Activated T-helper 1 cell treated with anti-CD3 and anti-CD28 coated beads, Interleukin-2, amount 50 U/mL, for 16 hours (primary cell): ENCODE data around the gene DDX49.
"Not testable (repeated sequence)": the region's sequence is repeated elsewhere in the genome, so short reads cannot be mapped to it uniquely, and the experiment has no call there.

Source experiments
- DNase-seq, 2 donors: peaks; one replicate each; pipeline ENCODE4 v3.0.0-alpha.2; 2020; ENCODE audit warnings: low read depth in 1 of 2, low spot score in 1 of 2

Gene DDX49

DNA sequence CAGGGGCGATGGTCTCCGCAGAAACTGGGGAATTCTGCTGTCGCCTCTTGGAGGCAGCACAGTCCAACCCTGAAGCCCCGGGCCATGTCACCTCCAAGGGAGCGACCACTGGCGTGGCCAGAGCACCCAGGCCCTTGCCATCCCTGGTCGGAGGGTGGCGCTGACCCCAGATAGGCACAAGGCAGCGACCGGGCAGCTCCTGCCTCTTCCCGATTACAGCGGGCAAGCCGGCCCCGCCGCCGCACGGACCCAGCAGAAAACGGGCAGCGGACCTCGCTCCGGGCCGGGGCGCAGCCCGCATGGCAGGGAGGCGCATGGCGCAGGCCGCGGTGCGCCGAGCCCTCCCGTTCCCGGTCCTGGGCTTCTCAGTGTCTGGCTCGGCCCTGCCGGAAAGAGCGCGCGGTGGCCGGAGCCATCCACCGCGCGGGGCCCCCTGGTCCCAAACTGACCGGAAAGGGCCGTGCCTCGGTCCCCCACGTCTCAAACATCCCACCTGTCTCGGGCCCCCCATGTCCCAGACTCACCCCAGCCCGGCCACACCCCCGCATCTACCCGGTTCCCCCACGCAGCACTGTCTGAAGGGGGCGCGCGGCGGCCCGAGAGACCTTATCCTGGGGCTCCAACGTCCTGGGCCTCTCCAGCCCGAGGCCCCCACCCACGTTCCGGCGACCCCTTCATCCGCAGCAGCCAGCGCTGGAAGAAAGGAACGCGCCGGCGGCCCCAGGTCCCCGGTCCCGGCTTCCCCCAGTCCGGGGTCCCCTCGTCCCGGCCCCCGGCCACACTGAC is 24.3 kb upstream of the DDX49 start:
- DNase-seq, result no peak

DNA sequence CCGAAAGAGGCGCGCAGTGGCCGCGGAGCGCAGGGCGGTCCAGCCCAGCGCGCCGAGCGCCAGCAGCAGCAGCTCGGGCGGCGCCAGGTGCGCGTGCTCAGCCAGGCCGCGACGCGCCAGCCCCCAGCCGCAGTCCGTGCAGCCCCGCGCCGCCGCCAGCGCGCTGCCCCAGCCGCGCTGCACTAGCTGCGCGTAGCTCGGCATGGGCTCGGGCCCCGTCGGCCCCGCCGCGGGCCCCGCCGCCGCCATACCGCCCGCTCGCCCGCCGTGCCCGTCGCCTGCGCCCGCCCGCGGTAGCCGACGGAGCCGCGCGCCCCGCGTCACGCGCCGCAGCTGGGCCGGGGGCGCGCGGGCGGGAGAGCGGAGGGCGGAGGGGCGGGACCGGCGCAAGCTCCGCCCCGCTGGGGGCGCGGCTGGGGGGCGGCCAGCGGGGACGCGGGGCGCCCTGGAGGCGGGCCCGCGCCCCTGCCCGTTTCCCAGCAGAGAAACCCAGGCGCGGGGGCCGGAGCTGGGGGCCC is 23.6 kb upstream of the DDX49 start, which contains the start of gene CERS1:
CERS1 (minus strand) TSS at position 335 of the 518 bp plus-strand sequence; CDS start at position 249, 86 bp downstream.
- DNase-seq, result no peak

DNA sequence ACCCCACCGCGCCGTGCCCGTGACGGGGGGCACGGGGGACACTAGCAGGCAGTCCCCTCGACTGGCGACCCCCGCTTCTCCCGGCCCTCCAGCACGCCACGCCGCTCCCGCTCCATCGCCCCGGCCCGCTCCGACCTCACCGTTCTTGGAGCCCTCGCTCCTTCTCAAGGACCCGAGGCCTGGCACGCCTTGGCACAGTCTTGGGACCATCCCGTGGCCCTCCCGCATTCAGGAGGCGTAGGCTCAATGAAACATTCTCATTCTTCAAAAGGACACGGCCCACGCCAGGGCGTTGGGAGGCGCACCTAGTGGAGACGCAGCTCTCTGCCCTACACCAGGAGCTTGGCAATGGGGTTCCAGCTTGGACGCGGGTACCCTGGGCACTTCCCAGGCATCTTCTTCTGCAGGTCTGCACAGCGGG is 23.1 kb upstream of the DDX49 start:
- DNase-seq, result no peak

DNA sequence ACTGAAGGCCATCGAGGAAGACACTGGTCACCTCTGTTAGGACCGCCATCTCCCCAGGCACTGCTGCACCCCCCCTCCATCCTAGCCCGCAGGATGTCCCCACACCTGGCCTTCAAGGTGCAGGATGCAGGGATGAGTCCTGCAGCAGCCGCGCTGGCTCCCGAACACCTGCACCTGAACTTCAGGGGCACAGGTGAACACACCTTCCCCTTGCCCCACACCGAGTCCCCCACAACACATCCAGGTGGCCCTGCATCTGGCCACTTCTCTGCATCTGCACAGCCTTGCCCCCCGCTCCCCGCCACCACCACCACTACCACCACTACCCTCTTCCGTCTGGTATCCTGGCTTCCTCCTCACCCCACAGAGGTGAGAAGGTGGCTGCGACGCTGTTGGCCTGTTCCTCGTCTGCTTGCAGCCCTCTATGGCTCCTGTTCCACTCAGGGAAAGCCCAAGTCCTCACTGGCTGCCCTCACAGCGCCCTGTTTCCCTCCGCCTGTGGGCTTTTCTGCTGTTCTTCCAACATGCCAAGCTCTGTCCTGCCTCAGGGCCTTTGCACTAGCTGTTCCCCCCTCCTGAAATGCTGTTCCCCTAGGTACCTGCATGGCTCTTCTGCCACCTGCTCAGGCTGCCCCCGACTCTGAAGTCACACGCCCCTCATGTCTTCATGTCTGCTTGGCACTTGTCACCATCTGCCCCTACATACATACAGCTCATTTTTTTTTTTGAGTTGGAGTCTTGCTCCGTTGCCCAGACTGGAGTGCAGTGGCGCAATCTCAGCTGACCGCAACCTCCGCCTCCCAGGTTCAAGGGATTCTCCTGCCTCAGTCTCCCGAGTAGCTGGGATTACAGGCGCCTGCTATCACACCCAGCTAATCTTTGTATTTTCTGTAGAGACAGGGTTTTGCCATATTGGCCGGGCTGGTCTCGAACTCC is 22.2 kb upstream of the DDX49 start:
- DNase-seq, result no peak

DNA sequence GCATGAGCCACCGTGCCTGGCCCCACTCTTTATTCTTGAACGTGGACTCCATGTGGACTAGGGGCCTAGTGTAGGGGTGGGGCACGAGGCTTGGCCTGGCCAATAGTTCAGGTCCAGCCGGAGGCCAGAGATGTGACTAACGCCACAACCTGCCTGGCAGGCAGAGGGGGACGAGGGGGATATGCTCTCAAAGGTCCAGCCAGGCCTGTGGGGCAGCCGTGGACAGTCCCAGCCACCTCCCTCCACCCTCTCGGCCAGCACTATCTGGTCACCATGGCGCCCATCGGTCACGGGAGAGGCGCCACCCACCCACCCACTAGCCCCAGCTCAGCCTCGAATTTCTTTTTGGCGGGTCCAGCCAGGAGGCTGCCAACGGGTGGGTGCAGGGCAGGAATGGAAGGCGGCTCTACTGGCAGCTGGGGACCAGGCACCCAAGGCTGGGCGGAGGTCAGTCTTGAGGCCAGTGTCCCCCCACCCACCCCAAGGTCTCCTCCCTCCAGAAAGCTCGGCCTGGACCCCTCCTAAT is 21.4 kb upstream of the DDX49 start:
- DNase-seq, result no peak

DNA sequence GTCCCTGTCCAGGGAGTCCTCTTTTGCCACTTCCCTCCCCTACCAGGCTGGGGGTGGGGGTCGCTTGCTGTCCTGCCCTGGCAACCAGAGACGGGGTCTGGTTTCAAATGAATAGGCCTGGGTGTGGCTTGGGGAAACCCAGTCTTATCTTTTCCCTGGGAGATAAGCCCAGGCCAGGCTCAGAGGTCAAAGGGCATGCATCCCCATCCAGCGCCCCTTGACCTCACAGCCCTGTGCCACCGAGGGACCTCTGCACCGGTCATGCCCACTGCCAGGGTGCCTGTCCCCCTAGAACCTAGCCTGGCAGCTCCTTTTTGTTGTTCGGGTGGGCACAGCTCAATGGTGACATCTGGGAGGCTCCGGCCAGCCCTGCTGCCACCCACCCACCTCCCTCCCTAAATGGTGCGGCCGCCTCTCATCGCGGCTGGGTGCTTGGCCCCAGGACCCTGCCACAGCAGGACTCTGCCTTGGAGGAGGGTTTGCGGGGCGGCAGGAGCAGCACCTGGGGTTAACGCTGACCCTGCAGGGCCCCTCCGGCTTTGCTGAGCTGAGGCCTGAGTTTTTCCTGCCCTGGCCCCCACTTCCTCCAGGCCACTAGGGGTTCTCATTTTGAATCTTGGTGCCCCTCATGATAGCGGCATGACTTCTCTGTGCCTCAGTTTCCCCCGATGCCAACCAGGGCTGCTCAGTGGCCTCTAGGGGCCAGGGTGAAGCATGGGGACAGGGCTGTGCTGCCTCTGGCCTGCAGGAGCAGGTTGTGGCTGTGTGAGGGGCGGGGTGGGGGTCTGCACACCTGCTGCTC is 20.7 kb upstream of the DDX49 start:
- DNase-seq, result no peak

DNA sequence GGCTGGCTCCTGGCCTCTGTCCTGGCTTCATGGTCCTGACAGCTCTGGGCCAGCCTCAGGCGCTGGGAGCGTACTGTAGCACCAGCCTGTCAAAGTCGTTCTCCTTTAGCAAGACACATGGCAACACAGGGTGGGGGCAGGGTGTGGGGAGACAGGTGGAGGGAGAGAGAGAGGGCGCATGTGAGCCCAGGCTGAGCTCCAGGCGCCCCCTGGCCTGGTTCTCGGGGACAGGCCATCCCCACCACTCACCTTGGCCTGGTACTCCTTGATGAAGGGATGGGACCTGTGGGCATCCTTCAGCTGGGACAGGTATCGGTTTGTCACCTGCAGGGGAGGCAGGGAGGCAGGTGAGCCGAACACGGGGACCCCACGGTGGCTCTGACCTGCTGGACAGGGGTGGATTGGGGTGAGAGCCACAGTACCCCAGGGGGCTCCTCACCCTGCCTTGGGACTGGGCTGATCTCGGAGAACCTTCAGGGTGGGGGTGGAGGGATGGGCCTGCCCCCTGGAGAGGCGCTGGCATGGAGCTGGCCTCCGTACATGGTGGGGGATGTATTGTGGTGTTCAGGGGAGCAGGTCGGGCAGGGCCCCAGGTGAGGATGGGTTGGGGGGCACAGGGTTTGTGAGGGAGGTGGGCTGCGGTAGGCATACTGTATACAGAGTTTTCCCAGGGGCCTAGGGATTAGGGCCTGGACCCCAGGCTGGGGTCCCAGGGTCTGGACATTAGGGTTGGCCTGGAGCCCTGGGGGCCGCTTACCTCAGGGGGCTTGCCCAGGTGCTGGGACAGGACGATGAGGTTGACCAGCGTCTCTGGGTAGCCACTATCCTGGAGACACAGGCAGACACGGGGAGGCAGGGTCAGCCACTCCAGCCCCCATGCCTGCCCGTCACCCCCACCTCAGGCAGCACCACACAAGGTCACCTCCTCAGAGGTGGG is 19.6 kb upstream of the DDX49 start:
- DNase-seq, result no peak

DNA sequence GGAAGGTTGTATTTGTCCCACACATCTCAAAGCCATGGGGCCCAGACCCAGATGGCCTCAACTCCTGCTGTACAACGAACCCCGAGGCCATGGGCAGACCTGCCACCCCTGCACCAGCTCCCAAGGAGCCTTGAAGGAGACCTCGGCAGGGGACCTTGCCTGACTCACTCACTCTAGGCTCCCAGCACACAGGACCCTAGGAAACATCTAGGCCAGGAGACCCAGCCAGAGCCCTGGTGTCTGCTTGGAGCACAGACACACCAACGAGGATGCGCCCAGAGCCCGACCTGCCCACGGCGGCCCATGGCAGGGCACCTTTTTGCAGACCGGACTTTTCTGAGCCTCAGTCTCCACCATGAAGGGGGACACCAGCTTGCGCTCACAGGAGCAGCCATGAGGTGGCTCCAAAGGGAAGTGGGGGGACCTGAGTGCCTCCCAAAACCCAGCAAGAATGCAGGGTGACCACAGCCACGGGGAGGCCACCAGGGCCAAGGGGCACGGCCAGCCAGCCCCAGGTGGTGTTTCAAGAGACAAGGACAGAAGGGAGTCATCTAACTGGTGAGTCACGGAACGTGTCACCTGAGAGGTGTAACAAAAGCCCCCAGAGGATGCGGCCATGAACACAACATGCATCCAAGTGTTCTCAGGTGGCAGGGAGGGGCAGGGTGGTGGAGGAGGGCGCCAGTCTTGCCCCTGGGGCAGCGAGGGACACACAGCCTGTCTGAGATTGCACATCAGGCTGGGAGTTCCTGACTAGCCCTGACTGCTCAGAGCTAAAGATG is 18.6 kb upstream of the DDX49 start:
- no peak for DNase-seq

DNA sequence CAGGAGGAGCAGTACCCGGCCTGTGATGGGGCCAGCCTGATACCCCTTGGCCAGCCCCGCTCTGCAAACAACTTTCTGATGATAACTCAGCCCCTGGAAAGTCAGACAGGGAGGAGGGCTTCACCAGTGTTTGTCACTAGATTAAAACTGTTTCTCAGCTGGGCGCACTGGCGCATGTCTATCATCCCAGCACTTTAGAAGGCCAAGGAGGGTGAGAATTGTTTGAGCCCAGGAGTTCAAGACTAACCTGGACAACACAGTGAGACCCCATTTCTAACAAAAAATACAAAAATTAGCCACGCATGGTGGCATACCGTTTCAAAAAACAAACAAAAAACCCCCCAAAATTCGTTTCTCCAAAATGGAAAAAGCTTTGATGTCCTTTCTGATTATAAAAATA is 18.0 kb upstream of the DDX49 start:
- no peak for DNase-seq

DNA sequence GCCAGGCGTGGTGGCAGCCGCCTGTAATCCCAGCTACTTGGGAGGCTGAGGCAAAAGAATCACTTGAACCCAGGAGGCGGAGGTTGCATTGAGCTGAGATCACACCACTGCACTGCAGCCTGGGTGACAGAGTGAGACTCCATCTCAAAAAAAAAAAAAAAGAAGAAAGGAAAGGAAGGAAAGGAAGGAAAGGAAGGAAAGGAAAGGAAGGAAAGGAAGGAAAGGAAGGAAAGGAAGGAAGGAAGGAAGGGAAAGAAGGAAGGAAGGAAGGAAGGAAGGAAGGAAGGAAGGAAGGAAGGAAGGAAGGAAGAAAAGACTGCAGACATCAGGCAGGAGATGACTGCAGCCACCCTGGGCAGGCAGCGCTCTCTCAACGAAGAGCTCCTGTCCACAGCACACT is 17.0 kb upstream of the DDX49 start:
- not testable (repeated sequence) for DNase-seq

DNA sequence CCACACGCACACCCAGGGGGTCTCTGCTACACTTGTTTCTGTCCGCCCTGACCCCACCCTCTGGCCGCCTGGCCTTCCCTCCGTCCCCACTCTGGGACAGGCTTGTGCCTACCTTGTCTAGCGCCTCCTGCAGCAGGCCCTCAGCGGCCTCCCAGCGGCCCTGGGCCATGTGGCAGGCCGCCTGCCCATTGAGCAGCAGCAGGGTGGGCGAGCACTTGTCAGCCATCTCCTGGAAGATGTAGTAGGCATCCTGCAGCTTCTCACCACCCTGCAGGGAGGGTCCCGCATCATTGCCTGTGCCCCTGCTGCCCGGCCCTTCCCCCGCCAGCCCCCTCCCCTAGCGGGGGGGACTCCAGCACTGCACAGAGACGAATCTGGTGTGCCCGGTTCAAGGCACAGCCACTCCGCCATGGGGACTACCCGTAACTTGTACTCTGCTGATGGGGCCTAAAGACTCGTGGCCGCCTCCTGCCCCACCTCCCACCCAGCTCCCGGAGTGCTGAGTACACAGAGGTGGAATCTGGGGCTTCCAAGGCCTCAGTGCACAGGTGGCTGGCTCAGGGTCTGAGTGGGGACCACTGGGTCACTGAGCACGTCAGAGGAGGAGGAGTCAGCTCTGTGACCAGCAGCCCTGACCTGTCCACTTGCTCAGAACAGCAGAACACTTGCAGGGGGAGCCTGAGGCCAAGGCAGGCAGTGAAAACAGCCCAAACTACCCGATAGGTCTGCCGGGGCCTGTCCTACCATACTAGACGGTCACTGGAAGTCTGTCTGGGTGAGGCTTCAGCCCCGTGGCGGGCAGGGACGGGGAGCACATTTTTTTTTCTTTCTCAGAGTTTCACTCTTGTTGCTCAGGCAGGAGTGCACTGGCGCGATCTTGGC is 16.1 kb upstream of the DDX49 start:
- DNase-seq, result no peak

DNA sequence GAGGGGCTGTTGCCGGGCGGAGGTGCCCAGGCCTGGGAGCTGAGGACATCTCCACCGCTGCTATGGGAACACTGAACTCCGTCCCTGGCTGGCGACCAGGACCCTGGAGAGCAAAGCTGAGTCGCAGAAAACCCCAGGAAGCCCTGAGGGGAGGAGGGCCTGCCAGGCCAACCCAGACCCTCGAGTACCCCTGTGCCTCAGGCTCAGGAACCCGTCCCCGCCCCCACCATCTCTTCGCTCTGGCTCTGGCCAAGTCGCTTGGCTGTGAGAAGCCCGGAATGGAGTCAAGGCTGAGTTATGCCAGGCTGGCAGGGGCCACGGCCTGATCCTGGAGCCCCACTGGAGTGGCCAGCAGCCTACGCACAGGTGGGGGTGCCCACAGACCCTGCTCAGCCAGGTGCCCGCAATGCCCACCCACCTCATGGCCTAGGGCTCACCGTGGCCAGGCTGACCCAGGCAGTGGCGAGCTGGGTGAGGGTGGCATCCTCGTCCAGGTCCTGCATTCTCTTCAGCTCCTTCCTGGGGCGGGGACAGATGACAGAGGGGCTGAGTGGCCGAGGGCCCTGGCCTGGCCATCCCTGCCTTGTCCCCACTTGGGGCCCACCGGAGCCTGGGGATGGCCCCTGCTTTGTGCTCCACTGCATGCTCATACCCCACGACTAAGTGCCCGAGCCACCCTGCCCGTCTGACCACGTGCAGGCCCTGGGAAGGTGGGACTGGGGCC is 15.0 kb upstream of the DDX49 start:
- DNase-seq, result no peak

DNA sequence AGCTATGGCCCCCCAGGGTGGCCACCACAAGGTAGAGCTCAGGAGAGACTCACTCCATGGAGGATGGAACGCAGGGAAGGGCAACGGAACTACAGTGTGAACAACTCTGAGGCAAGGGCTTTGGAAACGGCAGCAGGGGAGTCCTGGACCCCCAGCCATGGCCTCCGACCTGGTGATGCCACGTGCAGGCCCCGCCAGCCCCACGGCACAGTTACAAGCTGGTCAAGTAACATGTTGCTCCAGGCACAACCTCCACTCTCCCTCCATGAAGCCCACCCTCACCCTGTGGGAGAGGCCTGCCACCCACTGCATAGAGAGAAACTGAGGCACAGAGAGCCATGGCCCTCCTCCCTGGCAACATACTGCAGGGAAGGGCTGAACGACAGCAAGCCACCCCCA is 14.5 kb upstream of the DDX49 start:
- DNase-seq, result no peak

DNA sequence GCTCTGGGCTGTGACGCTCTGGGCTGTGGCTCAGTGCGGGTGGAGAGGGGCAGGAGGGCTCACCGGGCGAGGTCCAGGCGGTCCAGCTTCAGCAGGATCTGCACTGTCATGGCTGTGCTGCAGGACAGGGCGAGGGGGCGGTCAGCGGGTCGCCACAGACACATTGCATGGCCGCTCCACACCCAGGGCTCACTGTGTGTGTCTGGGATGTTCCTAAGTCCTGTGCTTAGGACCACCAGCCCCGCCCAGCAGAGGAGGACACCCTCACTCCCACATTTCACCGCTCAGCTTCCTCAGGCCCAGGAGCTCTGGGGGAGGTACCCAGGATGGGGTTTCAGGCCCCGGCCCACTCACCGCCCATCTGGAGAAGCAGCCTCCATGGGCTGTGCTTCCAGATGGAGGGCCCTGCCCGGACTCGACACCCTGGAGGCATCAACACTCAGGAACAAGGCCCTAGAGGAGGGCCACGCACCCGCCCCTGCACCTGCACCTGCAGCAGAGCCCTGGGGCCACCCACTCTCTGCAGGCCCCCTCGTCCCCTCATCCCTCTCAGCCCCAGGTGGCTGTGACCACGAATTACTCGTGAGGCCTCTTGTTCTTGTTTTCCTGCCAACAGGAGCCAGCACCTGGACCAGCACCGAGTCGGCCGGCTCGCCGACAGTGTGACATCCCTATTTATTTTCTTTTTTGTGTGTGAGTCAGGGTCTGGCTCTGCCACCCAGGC is 13.8 kb upstream of the DDX49 start:
- DNase-seq, result no peak

DNA sequence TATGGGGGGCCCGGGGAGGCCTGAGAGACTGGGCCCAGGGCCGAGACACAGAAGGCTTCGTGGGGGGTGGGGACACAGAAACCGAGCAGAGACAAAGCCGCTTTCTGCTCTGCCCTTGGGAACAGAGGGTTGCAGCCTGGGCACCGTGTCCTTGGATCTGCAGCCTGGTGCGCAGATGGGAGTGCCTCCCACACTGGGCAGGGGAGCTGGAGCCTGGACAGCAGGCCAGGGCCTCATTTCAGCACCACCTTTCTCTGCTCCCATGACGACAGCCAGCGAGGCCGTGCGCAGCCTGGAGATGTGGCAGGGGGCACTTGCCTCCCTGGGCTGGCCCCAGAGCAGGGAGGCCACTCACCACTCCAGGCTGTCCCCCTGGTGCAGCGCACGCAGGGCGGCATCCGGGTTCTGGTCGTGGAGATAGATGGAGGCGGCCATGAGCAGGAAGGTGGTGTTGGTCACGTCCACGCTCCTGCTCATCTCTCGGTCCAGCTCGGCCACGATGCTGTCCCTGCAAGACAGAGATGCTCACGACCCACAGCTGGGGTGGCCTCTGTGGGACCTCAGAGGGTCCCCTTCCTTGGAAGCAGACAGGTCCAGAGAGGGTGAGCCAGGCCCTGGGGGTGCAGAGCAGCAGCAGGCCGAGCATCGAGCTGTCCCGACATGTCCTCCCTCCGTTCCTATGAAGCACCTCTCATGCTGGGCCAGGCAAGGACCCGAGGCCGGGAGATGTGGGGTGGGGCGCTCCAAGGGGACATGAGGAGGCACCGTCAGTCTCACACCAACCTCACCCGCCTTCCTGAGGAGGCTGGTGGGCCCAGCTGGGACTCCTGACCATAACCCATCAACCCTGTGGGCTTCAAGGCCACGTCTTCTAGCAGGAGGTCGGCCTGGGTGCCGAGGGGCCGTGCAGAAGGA is 12.7 kb upstream of the DDX49 start:
- DNase-seq, result no peak
